Tibial nerve (tissue), 4 donors: Measurements from ENCODE around the gene KATNBL1.

Experiments used
- EP300 ChIP-seq, 2 donors: sonication (generic); formaldehyde crosslinking; IDR thresholded peaks; one replicate each; pipeline ENCODE4 v1.6.1; 2017; ENCODE audit warnings: antibody characterized with exemption in 2 of 2, mild to moderate bottlenecking in 1 of 2
- POLR2A ChIP-seq, 2 donors: fragments of 450-650 bp; IDR thresholded peaks; one replicate each; pipeline ENCODE4 v1.6.1; 2017; ENCODE audit warnings: antibody characterized with exemption in 2 of 2, mild to moderate bottlenecking in 2 of 2, moderate library complexity in 2 of 2
- TF ChIP-seq, protein P1 (sequence below), 5 experiments: fragments of 200-600 bp in 3 of 5; fragments of 450-650 bp in 2 of 5; sonication (generic) in 3 of 5; IDR thresholded peaks; one replicate each; pipeline ENCODE4 v1.5.1; 2016 to 2019; ENCODE audit warnings: antibody characterized with exemption in 5 of 5, mild to moderate bottlenecking in 3 of 5, moderate library complexity in 2 of 5

DNA sequence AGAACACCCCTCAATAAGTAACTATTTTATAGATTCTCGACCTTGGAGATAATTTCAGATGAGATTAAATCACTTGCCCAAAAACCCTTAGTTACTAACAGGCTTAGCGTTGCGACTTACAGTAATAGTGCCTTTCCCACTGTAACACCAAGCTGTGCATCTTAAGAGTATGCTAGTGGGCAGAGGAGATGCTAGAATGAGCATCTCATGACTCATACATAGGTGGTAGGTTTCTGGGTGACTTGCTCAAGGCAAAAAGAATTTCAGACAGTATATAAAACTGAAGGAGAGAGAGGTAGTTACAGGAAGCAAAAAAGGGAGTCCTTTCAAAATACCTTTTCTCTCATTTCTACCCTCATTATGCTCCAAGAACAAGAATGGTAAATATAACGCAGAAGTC, 3.9 kb downstream of the KATNBL1 start:
- TF ChIP-seq, protein P1, sequence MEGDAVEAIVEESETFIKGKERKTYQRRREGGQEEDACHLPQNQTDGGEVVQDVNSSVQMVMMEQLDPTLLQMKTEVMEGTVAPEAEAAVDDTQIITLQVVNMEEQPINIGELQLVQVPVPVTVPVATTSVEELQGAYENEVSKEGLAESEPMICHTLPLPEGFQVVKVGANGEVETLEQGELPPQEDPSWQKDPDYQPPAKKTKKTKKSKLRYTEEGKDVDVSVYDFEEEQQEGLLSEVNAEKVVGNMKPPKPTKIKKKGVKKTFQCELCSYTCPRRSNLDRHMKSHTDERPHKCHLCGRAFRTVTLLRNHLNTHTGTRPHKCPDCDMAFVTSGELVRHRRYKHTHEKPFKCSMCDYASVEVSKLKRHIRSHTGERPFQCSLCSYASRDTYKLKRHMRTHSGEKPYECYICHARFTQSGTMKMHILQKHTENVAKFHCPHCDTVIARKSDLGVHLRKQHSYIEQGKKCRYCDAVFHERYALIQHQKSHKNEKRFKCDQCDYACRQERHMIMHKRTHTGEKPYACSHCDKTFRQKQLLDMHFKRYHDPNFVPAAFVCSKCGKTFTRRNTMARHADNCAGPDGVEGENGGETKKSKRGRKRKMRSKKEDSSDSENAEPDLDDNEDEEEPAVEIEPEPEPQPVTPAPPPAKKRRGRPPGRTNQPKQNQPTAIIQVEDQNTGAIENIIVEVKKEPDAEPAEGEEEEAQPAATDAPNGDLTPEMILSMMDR (IDR thresholded peaks at IDR 0.05): no peak
- TF ChIP-seq POLR2A (IDR thresholded peaks at IDR 0.05) (no peak), EP300 (IDR thresholded peaks at IDR 0.05) (no peak)
